SIG-M5 (cell line): ENCODE data around the gene API5.
A peak's percentile ranks its signal among the peaks of the same experiment; 100 is the strongest.

ENCODE experiments used
- DNase-seq: peaks from one replicate; lab custom pipeline; 2025; lab: John Stamatoyannopoulos, UW

API5 gene

DNA sequence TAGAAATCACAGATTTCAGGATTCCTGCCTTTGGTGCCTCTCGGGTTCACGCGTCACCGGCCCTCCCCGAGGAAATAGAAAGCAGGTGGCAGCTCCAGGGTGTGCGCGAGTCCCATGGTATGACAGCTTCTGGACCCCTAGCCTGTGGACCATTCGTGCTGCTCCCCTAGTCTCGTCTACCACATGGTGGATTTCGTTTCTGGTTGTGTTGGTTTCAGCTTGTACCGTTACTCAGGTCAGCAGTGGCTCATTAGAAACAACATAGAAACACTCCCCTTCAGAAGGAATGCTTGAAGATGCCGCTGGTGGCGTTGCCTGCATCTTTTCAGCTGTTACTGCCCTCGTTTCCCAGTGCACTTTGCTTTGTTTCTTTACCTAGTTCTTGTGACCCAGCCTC is 47.6 kb downstream of the API5 start:
- DNase-seq, result no peak

DNA sequence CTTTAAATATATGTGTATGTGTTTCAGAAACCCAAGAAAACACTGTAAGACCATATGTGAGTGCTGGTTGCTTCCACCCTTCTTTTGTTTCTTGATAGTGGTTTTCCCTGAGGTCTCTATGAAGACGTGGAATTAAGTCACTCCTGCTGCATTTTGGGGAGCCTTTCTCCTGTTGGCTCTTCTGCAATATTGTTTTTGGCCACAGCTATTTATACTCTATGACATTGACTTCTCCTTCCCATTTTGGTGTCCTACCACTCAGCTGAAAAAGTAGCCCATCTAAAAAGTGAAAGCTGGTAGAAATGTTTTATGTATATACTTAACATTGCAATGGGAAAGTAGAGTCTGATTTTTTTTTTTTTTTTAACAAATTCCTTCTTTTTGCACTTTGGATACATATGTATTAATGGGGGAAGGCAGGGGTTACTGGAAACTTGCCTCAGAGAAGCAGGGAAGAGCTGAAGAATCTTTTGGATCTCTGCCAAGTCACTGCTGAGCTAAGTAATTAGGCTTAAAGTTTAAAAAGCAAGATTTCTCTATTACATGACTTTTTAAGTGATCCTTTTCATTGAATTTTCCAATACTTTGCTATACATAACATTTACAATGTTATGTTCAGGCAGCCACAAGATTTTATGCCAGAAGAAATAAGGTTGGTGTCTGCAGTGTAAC is 48.7 kb downstream of the API5 start:
- peak; percentile 29 for DNase-seq

DNA sequence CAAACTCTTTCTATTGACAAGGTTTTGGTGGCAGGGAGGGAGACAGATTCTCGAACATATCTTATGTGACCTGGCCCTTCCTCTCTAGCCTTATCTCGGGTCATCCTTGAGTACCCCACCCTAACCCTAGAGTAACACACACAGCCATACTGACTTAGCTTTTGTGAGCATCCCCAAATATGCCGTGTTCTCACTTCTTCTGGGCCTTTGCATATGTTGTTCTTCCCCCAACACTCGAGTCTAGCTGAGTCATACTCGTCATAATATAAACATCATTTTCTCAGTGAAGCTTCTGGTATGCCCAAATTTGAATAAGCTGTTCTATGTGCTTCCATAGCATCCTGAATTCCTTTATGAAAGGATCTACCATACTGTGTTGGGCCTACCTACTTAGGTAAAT is 54.9 kb downstream of the API5 start:
- no peak for DNase-seq

DNA sequence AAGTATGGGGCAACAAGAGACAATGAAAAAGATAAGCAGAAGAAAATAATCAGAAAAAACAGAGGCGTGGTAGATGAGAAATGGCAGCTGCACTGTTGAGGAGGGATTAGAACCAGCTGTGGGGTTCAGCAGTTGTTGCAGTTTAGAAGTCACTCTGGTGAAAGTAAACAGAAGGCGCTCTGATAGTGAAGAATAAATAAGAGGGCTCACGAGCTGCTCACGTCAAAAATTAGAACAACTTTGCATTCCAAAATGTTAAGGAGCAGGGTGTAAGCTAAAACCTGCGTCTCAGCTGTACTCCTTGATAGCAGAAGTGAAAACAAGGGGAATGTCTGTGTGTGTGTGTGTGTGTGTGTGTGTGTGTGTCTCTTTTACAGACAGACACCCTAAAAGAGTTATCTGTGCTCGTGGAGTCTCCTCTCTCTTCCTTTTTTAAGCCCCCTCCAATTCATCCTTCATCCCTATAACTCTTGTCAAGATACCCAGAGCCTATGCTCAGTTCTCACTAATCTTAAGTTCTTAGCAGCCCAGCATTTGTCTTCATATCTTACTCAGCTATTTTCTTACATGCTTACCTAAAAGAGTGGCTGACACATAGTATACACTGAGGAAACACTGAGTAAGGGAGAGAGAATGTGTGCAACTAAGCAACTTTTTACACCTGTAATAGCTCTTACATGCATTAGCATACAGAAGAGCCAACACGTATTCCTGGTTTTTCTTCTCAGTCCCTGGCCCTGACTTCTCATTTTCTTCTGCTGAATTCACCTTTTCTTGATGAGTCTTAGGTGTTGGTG is 55.8 kb downstream of the API5 start:
- no peak for DNase-seq

DNA sequence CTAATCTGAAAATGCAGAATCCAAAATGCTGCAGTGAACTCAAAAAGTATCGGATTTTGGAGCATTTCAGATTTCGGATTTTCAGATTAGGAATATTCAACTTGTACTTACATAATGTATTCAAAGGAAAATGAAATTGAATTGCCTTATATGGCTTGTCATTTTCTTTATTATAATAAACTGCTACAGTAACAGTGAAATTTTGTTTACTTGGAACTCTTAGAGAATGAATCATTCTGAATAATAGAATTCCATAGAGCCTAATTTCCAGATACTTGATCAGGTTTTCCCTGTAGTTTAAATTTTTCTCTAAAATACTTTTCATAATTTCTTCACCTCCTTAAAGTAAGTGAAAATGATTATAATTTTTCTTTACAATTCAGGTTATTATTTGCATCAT is 64.3 kb downstream of the API5 start:
- DNase-seq, result no peak

DNA sequence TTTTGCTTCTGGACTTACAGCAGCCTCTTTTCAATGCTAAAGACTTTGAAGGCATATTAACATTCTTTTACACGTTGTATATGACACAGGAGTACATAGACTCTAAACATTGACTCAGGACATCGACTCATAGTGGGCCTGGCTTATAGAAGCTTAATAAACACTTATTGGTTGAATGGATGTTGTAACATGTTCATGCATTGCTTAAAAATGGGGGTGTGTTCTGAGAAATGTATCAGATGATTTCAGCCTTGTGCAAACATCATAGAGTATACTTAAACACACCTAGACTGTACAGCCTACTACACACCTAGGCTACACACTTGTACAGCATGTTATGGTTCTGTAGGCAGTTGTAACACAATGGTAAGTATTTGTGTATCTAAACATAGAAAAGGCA is 64.8 kb downstream of the API5 start:
- DNase-seq, result no peak

DNA sequence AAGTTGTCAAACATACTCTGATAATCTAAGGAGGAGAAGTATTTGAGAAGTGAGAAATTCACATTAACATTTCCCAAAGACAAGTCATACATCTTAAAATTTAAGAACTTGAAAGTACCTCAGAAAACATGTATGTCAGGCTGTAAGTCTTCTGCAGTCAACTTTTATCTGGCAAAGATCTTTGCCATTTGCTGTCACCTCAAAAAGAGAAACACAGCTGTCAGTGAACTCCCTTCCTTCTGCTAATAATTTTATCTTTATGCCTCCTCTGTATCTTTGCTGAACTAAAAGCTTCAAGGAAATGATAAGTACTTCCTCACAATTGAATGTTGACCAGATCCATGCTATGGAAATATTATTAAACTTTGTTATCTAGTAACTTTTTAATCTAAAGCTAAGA is 65.6 kb downstream of the API5 start:
- DNase-seq, result no peak

DNA sequence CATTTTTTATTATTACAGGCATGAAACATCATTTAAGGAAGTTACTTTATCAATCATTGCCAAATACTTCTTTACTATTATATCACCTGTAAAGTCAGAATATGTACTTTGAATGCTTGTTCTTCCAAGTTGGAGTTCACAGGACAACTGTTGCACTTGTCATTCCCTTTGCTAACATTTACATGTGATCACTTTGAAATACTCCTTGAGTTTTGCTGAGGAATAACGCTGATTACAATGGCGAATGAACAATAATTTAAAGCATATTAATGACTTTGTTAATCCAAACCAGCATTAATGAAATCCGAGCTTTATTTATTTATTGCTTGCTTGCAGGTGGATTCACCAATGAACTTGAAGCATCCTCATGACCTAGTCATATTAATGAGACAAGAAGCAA is 67.1 kb downstream of the API5 start:
- no peak for DNase-seq

DNA sequence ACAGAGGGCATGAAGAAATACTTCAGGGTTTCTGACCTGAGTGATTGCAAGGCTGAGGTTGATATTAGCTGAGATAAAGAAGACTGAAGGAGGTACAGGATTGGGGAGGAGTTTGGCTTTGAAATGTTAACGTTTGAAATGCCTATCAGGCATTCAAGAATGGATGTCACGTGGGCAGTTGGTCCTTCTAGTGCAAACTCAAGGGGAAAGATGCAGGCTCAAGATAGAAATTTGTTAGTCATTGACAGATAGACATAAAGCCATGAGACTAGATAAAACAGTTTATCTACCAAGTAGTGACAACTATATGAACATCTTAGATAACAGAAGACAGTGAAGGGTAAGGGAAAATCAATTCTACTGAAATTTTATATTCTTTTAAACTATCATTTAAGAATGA is 70.0 kb downstream of the API5 start:
- DNase-seq, result no peak

DNA sequence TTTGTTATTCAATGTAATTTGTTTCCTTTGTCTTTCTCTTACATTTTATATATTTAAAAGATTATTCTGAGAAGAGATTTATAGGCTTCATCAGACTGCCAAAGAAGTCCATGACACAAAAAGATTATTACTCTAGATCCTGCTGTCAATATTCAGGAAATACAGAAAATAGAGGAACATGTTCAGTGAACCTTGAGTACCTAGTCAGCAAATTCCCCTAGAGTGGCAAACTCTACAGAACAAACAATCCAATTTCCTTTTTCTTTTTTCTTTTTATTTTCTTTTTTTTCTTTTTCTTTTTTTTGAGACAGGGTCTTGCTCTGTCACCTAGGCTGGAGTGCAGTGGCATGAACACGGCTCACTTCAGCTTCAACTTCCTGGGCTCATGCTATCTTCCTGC is 70.8 kb downstream of the API5 start:
- no peak for DNase-seq

DNA sequence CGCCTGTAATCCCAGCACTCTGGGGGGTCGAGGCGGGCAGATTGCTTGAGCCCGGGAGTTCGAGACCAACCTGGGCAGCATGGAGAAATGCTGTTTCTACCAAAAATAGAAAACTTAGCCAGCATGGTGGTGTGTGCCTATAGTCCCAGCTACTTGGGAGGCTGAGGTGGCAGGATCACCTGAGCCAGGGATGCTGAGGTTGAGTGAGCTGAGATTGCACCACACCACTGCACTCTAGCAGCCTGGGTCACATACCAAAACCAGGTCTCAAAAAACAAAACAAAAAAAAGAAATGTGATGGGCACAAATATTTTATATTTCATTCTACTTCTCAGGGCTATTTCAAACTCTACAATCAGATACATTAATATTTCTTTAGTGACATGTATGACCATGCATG is 72.6 kb downstream of the API5 start:
- DNase-seq, result no peak

DNA sequence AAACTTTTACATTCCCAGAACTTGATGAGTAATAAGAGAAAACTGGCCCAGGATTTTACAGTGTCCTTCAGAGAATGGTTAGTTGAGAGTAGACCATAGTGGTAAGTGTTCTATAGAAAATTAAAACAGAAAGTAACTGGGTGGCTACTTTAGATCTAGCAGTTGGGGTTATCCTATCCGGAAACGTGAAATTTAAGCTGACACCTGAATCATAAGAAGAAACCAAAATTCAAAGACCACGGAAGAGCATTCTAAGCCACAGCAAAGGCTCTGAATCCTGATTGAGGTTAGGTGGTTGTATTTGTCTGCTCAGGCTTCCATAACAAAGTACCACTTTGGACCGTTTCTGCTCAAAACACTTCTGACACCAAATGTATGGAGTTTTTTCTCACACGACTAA is 80.9 kb downstream of the API5 start:
- DNase-seq, result no peak

DNA sequence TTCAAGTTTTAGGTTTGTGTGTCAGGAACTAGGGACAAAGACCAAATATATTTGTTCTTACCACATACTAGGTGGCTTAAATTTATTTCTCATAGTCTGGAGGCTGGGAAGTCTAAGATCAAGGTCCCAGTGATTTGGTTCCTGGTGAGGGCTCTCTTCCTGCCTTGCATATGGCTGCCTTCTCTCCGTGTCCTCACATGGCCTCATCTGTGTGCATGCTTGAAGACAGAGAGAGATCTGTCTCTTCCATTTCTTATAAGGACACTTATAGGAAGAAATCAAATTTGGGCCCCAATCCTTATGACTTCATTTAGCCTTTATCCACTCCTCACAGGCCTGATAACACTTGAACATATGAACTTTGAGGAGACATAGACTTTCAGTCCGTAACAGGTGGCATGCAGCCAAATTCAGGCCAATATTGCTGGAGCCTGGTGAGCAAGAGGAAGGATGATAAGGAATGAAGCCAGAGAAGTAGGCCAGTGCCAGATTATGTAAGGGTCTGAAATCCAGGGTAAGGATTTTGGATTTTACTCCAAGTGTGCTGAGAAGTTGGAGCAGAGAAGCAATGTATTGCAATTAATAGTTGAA is 82.1 kb downstream of the API5 start:
- DNase-seq, result no peak
